HG03066 (cell line): Measurements from ENCODE around the gene H2BK1.

Experiments used
- ATAC-seq: cut with Tn5 transposase; IDR thresholded peaks from one replicate; pipeline ENCODE4 v1.9.1; 2021; ENCODE audit warnings: low read depth; ENCODE audit not compliant: unreplicated experiment

The H2BK1 gene

DNA sequence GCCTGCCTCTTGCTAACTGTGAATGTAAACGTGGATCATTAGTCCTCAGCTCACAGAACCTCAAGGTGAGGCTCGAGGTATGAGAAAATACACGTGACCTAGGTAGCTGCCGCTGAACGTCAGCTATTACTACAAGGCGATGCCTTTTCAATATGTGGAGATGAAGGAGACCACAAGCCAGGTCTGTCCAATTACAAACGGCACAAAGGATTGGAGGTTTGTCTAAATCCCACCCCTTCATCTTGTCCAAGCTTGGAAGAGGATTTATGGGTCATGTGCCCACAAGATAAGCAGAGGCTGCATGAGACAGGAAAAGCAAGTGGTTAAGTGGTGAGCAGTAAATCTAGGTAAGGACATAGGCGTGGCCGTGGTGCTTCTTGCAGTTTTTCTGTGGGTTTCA lies 3.4 kb downstream of the H2BK1 start:
- ATAC-seq, result no peak

DNA sequence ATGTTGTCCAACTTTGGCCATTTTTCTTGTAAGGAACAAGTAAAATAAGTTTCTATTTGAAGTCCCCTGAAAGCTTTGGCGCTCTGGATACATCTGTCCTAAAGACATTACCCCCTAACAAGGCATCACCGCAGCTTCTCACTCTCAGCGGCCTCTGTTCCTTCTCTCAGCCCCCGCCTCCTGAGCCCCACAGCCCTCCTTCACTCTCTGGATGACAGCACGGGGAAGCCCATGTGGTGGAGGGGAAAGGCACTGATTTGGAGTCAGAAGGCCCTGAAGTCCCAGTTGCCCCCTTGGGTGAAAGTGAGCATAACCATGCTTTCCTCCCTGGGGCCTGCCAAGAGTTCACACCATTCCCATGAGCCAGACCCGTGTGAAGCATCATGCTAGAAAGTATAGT lies 4.6 kb downstream of the H2BK1 start:
- ATAC-seq, result no peak

DNA sequence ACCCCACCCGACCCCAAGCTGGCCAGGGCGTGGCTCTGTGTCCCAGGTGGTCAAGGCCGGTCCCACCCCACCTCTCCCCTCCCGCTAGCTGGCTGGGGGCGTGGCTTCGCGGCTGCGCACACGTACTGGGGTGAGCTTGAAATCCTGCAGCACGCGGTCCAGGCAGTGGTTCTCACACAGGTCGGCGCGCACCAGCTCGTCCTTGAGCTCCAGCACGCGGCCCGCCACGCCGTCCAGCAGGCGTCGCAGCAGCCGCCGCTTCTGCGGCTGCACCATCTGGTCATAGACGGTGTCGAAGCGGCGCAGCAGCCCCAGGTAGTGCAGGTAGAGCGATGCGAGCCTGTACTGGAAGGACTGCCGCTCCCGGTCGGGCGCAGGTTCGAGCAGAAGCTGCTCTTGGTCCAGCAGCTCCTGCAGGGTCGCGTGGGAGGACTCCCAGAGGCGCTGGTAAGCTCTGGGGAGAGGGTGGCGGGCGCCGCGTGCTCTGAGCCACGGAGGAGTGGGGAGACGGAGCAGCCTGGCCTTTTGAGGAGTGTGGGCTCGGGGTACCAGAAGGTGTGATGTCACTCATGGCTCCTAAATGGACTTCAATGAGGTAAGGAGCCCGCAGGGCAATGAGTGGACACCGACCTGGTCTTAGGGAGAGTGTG lies 5.8 kb downstream of the H2BK1 start:
- ATAC-seq, result no peak

DNA sequence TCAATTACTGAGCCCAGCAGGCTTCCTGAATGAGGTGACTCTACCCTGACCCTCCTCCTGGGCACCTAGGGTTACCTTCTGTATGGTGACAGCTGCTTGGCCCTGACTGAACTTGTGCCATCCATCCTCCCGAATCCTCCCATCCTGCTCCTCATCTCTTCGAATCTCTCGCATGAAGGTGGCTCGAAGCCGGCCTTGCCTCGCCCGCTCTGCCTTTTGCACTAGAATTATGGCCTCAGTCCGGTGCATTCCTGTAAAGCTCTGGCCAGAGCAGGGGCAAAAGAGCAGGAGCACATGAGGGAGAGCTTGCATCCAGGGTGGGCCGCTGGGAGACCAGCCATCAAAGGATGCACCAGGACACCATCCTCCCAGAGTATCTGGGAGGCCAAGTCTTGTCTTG lies 7.5 kb downstream of the H2BK1 start:
- no peak for ATAC-seq

DNA sequence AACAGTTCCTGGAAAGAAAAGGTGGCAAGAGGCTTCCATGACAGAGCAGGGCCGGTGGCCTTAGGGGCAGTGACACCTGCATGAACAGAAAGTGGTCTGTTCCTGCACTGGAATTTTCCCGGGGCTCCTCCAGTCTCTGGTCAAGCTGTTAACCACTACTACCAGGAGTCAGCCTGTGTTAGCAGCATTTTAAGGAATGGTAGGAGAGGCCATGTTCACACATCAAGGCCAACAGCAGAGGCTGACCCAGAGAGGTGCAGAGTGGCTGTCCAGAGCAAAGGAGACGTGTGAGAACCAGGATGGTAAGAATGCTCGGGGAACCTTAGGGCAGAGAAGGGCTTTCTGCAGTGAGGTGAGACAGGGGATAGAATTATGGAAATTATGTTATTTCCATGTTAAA lies 8.5 kb downstream of the H2BK1 start:
- no peak for ATAC-seq

DNA sequence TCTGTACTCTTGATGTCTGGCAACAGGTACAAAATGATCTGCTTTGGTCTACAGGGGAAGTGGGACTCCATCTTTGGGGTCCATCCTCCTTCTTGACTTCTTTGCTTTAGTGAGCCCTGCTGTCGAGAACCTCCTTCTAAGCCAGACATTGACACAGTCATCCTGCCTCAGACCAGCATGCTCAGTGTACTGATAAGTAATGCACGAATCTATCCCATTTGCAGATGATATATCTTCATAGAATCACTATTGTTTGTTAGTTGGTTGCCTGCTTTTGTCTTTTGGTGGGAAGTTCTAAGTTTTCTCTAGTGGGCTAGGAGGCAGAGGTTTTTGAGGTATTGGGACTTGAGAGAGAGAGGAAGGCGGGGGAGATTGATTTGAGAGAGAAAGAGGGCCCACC lies 8.9 kb downstream of the H2BK1 start:
- no peak for ATAC-seq

DNA sequence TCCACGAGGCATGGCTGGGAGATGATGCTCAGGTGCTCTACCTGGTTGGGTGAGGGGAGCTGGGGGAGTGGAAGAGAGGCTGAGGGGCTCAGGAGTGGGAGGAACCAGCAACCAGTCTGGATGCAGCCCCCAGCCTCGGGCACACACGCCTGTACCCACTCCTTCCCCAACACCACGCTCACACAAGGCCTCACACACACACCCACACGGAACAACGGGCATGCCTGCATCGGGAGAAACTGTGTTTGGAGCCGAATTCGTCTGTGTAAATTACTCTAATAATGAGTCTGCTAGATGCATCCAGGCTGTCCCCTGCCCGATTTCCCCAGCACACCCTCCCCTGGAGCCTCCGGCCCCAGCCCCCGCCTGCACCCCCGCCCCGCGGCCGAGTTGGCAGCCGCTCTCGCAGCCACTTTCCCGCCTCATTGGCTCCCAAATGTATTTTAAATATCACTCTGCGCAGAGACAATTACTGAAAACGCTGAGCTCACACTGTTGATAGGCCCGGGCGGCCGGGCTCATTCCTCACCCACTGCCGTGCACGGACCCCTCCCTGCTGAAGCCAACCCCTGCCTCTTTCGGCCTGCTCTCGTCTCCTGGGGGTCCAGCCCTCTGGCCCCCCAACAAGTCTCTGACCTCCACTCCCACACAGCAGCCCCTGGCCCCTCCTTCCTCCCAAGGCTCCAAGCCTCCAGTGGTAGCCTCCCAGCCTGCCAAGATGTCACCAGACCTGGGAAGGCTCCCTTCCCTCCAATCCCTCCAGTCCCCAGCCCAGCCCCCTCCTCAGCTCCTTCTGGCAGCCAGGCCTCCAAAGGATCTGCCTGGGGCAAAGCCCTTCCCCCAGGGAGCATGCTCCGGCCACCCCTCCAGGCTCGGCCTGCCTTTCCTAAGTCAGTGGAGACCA lies 11.1 kb downstream of the H2BK1 start:
- no peak for ATAC-seq

DNA sequence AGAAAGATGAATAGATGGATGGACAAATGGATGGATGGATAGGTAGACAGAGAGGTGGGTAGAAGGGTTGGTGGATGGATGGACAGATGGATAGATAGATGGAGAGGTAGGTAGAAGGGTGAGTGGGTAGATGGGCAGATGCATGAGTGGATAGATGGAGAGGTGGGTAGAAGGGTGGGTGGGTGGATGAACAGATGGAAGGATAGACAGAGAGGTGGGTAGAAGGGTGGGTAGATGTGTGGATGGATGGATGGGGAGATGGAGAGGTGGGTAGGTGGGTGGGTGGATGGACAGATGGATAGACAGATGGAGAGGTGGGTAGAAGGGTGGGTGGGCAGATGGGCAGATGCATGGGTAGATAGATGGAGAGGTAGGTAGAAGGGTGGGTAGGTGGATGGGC lies 12.4 kb downstream of the H2BK1 start:
- no peak for ATAC-seq

DNA sequence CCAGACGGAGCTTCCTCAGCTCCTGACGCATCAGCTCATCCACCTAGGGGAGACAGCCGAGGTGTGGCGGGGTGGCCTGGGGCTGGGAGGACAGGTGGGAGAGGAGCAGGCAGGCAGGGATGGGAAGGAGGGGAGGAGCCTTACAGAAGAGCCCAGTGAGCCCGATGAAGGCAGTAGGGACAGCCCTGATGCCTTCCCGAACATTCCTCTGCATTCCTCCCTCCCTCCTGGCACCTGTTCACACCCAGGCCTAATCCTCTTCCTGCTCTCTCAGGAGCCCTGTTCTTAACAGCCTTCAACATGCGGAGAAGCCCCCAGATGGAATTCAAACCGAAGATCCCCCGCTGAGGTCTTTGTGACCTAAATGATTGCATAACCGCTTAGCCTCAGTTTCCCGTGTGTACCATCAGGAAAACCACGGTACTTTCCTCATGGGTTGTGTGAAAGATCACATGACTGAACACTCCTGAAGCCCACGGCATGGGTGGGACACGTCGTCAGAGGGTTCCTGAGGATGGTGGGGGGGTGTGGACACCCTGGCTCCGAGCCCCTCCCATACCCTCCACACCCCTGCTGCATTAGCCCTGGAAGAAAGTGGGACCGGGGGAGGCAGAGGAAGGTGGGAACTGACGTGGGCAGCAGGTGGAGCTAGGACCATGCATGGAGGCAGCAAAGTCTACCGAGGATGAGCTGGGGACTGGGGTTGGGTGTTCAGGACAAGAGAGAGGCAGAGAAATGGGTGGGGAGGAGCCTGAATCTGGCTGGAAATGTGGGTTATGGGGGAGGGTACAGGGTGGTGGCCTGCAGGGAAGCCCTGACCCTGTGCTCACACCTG lies 14.5 kb downstream of the H2BK1 start:
- no peak for ATAC-seq

DNA sequence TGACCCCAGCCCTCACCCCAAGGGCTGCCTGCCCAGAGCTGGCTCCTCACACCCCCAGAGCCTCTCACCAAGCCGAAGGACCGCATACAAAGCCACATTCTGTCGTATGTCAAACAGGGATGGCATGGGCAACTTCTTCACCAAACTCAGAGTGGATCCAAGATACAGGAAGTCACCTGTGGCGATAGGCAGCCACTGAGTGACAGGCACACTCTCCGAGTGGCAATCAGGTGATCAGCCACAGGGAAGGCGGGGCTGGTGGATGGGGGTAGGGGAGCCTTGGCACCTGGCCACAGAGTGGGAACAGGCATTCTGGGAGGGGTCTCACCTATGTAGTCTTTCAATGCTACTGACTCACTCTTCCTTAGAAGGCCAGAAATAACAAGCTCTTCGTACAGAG lies 16.1 kb downstream of the H2BK1 start:
- ATAC-seq, result no peak

DNA sequence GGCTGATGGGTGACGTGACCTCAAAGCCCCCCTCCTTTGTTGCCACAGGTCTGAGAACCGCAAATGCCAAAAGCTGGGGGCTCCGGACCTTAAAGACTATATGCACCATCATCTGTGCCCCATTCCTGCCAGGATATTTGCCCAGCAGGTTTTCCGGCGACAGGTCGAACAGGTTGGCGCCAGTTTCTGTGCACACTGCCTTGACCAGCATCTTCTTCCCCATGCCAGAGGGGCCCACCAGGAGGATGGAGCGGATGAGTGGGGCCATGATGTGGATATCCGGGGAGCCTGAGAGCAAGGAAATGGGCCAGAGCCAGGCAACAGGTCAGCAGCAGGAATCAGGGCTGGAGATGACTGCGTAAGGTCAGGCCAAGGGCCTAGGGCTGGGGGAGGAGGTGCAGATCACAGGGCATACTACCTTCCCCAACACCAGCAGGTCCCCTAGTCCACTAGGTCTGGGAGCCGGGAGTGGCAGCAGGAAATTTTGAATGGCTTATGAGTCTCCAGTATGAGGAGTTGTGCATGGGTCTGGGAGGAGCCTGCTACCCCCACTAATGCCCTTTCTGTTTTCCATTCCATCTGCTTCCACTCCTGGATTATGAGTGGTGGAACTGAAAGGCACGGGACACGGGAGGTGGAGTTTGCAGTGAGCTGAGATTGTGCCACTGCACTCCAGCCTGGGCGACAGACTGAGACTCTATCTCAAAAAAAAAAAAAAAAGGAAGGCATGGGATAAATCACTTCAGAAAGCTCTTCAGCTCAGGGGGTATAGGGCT lies 16.9 kb downstream of the H2BK1 start:
- no peak for ATAC-seq

DNA sequence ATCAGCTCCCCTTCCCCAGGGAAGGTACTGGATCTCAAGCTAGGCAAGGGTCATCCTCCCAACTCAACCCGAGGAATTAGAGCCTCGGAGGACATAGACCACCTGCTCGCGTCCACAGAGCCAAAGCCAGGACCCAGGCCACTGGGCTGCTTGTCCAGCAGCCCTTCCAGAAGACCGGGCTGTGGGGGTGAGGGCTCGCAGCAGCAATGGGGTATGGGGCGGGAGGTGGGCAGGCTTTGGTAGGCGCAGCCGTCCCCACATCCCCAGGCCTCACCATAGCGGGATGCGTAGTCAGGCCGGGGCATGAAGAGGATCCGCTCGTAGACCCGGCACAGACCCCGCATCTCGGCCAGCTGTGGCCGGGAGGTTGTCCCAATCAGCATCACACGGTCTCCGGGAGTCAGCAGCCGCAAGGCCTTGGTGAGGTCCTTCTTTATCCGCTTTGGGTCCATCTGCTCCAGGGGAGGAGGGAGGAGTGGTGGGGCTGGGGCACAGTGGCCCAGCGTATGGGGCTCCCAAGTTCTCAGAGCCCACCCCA lies 18.2 kb downstream of the H2BK1 start:
- no peak for ATAC-seq

DNA sequence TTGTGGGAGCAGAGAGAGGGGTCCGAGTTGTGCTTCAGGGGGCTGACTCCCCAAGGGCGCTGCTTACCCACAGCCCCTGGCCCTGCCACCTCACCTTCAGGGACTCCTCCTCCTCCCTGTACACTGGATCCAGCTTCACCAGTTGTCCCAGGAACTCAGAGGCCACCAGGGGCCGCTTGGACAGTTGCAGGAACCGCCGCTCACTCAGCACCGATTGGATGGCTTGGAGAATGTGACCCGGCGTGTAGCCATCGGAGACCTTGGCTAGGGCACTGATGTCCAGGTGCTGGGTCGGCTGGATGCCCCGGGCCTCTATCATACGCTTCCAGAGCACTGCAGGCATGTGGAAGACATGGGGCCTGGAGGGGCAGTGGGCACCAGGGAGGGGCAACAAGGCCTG lies 18.7 kb downstream of the H2BK1 start:
- no peak for ATAC-seq

DNA sequence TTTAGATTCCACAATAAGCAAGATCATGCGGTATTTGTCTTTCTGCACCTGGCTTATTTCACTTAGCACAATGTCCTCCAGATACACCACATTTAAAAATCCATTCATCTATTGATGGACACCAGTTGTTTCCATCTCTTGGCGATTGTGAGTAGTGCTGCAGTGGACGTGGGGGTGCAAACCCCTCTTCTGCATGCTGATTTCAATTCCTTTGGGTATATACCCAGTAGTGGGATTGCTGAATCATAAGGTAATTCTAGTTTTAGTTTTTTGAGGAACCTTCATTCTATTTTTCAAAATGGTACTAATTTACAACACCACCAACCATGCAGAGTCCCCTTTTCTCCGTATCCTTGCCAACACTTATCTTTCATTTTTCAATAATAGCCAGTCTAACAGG lies 21.2 kb downstream of the H2BK1 start:
- ATAC-seq, result no peak

DNA sequence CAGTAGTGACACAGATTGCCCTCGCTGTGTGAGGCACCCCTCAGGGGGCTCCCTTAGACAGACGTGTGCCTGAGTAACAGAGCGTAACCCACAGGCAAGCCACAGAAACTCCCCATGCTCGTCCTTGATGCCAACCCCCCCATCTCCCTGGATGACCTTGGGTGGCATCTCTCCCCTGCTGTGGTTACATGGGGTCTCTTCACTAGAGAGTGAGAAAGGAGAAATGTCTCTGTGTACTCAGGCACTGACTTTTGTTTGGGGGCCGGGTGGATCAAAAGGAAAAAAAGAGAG lies 22.1 kb downstream of the H2BK1 start:
- ATAC-seq, result no peak

DNA sequence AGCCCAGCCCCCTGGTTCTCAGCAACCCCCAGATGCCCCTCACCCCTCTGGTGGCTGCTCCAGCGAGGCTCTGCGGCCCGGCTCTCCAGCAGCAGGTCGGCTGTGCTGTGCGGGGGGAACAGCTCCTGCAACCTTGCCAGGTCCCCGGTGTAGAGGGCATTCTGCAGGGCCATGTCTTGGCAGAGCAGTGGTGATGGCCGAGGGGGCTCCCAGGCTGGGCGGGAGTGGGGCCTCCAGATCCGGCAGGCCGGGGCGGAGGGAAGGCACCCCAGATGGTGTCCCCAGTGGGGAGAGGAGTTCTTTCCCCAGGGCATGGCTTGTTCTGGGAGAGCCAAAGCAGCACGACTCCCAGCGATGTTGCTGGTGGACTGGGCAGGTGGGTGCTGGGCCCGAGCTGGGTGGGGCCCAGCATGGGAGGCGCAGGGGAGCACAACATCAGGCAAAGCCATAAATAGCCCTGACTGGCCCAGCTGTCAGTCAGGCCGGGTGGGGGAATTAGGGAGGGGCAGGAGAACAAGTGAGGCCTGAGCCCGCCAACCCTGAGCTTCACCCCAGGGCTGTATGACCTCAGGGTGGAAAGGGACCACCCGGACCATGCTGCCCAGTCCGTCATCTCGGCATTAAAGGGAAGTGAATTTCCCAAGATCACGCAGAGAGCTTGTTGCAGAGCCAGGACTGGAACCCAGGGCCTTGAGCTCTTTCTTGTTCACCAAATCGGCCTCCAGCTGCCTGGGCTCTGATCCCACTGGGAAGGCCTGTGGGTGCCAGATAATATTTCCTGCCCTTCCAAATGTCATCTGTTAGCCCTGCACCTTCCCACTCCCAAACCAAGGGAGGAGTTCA lies 22.7 kb downstream of the H2BK1 start:
- no peak for ATAC-seq

DNA sequence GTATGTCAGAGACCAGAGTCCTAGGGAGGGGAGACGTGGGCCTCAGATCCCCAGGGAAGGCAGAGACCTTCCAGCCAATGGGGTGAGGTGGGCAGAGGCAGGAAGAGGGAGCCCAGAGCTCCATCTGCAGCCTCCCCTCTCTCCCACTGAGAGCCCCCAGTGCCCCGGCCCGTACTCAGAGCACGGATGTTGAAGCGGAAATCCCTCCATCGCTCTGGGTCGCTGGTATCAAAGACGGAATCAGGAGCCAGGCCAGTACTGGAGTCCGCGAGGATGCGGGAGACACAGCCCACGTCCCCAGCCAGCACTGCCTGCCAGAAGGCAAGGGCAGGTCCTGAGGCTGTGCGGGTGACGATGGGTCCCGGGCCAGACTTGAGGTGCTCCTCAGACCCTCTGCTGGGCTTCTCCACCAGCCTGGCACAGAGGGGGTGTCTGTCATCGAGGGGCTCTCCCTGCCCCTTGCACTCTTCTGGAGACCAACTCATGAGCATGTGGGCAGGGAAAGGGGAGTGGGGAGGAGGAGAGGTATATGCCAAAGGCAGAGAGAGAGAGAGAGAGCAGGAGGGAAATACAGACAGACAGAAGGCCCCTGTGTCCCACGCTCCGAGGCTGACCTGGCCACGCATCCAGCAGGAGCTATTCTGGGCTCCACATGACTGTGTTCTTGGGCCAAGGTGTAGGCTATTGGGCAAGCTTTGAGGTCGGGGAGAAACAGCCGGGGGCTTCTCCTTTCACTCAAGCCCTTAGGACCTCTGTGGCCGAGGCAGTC lies 23.5 kb downstream of the H2BK1 start, which contains the start of gene ASB10:
Gene ASB10, minus strand, starts transcription at position 611 of the 769 bp plus-strand sequence. Its CDS starts 120 bp downstream, at position 491.
- no peak for ATAC-seq

DNA sequence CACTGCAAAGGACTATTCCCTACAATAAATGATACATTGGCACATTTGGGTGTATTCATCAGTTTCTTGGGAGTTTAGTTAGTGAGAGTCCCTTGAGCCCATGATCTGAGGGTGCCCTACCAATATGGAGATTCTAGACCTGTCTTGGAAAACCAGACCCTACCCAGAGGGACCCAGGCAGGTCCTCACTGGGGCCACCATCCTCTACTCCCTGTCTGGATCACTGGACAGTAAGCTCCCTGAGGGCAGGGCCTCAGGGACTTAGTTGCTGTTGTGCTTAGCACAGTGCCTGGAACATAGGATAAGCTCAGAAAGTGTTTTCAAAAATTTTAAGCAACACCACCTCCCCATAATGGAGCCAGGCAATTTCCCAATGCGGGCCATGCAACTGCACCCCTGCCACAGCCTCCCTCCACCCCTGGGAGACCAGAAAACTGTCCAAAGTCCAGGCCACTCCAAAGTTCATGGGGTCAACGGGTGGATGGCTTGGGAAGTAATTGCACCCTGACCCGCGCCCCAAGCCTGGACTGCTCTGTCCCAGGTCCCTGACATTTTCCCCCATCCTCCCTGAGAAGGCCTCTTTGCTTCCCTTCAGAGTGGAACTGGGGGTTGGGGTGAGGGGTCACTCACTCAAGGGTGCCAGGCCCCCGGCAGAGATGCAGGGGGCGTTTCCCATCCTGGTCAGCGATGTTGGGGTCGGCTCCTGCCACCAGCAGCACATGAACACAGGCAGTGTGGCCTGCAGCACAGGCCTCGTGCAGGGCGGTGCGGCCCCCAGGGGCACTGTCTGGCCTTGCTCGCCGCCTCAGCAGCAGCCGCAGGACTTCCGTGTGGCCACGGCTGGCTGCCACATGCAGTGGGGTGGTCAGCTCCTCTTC lies 24.3 kb downstream of the H2BK1 start:
- no peak for ATAC-seq
